ENCODE results near the gene MAPKAPK2. TPM values are rescaled to one million over a fixed set of nuclear protein-coding genes. Genes with fewer than 3 reads are reported as not detected.

Gene MAPKAPK2
- total RNA-seq, 1 experiment from 2014 or later = 51.1 TPM

GRCh38 chr1:206744683-206745082 lies 60.0 kb downstream of the MAPKAPK2 start:
- ChIA-PET RAD21 (ENCODE audit: low non-redundant PET in 1 of 2, low total read pairs in 2 of 2, uncharacterized antibody in 2 of 2, unreplicated experiment in 2 of 2) (no interaction called here), POLR2A (no interaction called here), CTCF (interaction anchor here (1.1 kb wide), 1 partner anchor 168 kb away, joined by 5 read pairs; no protein-coding TSS in a partner anchor)
- Histone ChIP-seq H3K27ac (ENCODE audit: low read depth, low read length) (no peak overlapping the region), H3K79me2 (ENCODE audit: insufficient read depth, low read length) (no peaks in the 10 kb centered on the region), H3K36me3 (ENCODE audit: control insufficient read depth in 1 of 2, insufficient read depth in 2 of 2, low read length in 2 of 2) (no peaks in the 10 kb centered on the region), H3K9me3 (ENCODE audit: control insufficient read depth in 1 of 2, insufficient read depth in 1 of 2, low read depth in 1 of 2, low read length in 2 of 2) (no peaks in the 10 kb centered on the region), H3K4me2 (ENCODE audit: low read length) (no peak overlapping the region), H3K4me3 (replicated peaks in 1 of 2; ENCODE audit: low read depth in 1 of 2, low read length in 2 of 2) (no peak overlapping the region), H3K27me3 (ENCODE audit: insufficient read depth, low read length) (peaks cover 4% of the 10 kb centered on the region; the same call in 1 of the 2 replicates), H2AFZ (ENCODE audit: low read depth, low read length, poor library complexity, severe bottlenecking) (no peak overlapping the region), H3K9me2 (ENCODE audit: insufficient read depth) (no peaks in the 10 kb centered on the region), H4K20me1 (ENCODE audit: insufficient read depth) (no peaks in the 10 kb centered on the region), H3K4me1 (ENCODE audit: control insufficient read depth in 1 of 2, insufficient read depth in 2 of 2, low read length in 2 of 2) (no peaks in the 10 kb centered on the region), H3K9ac (ENCODE audit: low read length) (no peak overlapping the region)
- DNase-seq (ENCODE audit: low read depth, low spot score) (no peak), ATAC-seq (no peak)
- intact Hi-C loops (cut with micrococcal nuclease) = no loop called here
- TF ChIP-seq ZNF274 (IDR thresholded peaks at IDR 0.05; ENCODE audit: low read depth, low read length) (no peak), SRF (IDR thresholded peaks at IDR 0.05; ENCODE audit: low read depth) (no peak), RAD21 (IDR thresholded peaks at IDR 0.05; ENCODE audit: low read depth) (no peak), TCF7L2 (IDR thresholded peaks at IDR 0.05; ENCODE audit: borderline replicate concordance, extremely low read depth, insufficient read depth, insufficient read length) (no peak), EZH2 (IDR thresholded peaks at IDR 0.05) (no peak), ZFX (IDR thresholded peaks at IDR 0.05) (no peak), FOSL1 (IDR thresholded peaks at IDR 0.05; ENCODE audit: low read depth) (no peak), EGR1 (IDR thresholded peaks at IDR 0.05; ENCODE audit: low read depth) (no peak), POLR2A (IDR thresholded peaks at IDR 0.05; ENCODE audit: borderline replicate concordance, extremely low read depth, insufficient read depth, insufficient read length) (no peak), POLR2AphosphoS5 (IDR thresholded peaks at IDR 0.05; ENCODE audit: low read depth, low read length) (no peak), CBX3 (IDR thresholded peaks at IDR 0.05; ENCODE audit: low read depth) (no peak), REST (IDR thresholded peaks at IDR 0.05; ENCODE audit: low read depth) (no peak), SP1 (IDR thresholded peaks at IDR 0.05; ENCODE audit: low read depth) (no peak), ATF3 (IDR thresholded peaks at IDR 0.05) (no peak), CEBPB (IDR thresholded peaks at IDR 0.05; ENCODE audit: low read depth) (no peak), SIN3A (IDR thresholded peaks at IDR 0.05; ENCODE audit: low read depth) (no peak), EZH2phosphoT487 (IDR thresholded peaks at IDR 0.05; ENCODE audit: borderline replicate concordance) (no peak), YY1 (IDR thresholded peaks at IDR 0.05; ENCODE audit: extremely low read depth, insufficient replicate concordance, low read depth, low read length) (no peak)
- TF ChIP-seq, protein P1, sequence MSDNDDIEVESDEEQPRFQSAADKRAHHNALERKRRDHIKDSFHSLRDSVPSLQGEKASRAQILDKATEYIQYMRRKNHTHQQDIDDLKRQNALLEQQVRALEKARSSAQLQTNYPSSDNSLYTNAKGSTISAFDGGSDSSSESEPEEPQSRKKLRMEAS (IDR thresholded peaks at IDR 0.05) = no peak
- TF ChIP-seq, protein P2, sequence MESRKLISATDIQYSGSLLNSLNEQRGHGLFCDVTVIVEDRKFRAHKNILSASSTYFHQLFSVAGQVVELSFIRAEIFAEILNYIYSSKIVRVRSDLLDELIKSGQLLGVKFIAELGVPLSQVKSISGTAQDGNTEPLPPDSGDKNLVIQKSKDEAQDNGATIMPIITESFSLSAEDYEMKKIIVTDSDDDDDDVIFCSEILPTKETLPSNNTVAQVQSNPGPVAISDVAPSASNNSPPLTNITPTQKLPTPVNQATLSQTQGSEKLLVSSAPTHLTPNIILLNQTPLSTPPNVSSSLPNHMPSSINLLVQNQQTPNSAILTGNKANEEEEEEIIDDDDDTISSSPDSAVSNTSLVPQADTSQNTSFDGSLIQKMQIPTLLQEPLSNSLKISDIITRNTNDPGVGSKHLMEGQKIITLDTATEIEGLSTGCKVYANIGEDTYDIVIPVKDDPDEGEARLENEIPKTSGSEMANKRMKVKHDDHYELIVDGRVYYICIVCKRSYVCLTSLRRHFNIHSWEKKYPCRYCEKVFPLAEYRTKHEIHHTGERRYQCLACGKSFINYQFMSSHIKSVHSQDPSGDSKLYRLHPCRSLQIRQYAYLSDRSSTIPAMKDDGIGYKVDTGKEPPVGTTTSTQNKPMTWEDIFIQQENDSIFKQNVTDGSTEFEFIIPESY (IDR thresholded peaks at IDR 0.05; ENCODE audit: extremely low read depth, insufficient replicate concordance, low read length) = no peak
- BruUV-seq (replicated peaks) = no TSS peak
